GM12872 (cell line): ENCODE measurements around the gene ZCCHC18.

Experiments used
- CTCF ChIP-seq: IDR thresholded peaks from 3 replicates; pipeline ENCODE4 v1.5.1; 2011; ENCODE audit warnings: low read depth, mild to moderate bottlenecking, low read length, moderate library complexity; ENCODE audit not compliant: insufficient read depth

ZCCHC18 gene

GRCh38 chrX:104098919-104099318, 13.4 kb upstream of the ZCCHC18 start:
- no peak for TF ChIP-seq CTCF

- no peak for TF ChIP-seq CTCF
Observed at GRCh38 chrX:104104676-104105075, 7.6 kb upstream of the ZCCHC18 start.

GRCh38 chrX:104105330-104106262, 6.7 kb upstream of the ZCCHC18 start:
- no peak for TF ChIP-seq CTCF

GRCh38 chrX:104108955-104109354, 3.4 kb upstream of the ZCCHC18 start:
- no peak for TF ChIP-seq CTCF

GRCh38 chrX:104113222-104113965, 1.1 kb downstream of the ZCCHC18 start:
- peak; percentile 67 for TF ChIP-seq CTCF

- no peak for TF ChIP-seq CTCF
Observed at GRCh38 chrX:104117759-104118158, 5.4 kb downstream of the ZCCHC18 start.

- no peak for TF ChIP-seq CTCF
Observed at GRCh38 chrX:104118765-104119164, 6.4 kb downstream of the ZCCHC18 start.
